Astrocyte (in vitro differentiated cells and primary cell): ENCODE measurements around the gene MYO3B.

Experiments
- CTCF ChIP-seq: IDR thresholded peaks from 2 replicates; pipeline ENCODE4 v1.5.1; 2011; ENCODE audit warnings: low read depth, mild to moderate bottlenecking, inconsistent platforms, low read length, moderate library complexity; ENCODE audit not compliant: insufficient read depth
- EZH2 ChIP-seq: IDR thresholded peaks from 2 replicates; pipeline ENCODE4 v1.6.1; 2012; ENCODE audit warnings: mild to moderate bottlenecking, low read length, inconsistent platforms; ENCODE audit not compliant: insufficient read depth

- TF ChIP-seq CTCF (no peak), EZH2 (no peak)
Measured at GRCh38 chr2:170488807-170489206, 310.9 kb downstream of the MYO3B start.
